LNCAP (cell line): Measurements from ENCODE around the gene PCSK5.

Experiments used
- TF ChIP-seq, protein P1 (sequence below): fragments of 450-650 bp; IDR thresholded peaks from 2 replicates; pipeline ENCODE4 v1.5.1; 2017; ENCODE audit warnings: mild to moderate bottlenecking

PCSK5 gene

DNA sequence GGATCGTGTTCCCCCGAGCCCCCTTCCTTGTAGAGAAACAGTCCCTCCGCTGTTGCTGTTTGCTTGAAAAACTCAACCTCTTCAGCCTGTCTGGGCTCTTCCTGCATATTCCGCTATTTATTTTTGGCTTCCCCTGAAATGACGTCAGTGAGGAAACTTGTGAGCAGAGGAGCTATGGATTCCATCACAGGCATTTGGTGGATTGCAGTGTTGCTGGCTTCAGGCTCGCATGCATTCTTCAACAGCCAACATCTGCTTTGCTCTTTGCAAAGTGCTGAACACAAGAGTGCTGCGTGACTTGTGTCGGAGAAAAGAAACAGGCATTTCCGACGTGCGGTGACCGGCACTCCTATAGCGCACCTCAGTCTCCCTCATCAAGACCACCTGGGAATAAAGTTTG is 271.1 kb downstream of the PCSK5 start:
- TF ChIP-seq, protein P1, sequence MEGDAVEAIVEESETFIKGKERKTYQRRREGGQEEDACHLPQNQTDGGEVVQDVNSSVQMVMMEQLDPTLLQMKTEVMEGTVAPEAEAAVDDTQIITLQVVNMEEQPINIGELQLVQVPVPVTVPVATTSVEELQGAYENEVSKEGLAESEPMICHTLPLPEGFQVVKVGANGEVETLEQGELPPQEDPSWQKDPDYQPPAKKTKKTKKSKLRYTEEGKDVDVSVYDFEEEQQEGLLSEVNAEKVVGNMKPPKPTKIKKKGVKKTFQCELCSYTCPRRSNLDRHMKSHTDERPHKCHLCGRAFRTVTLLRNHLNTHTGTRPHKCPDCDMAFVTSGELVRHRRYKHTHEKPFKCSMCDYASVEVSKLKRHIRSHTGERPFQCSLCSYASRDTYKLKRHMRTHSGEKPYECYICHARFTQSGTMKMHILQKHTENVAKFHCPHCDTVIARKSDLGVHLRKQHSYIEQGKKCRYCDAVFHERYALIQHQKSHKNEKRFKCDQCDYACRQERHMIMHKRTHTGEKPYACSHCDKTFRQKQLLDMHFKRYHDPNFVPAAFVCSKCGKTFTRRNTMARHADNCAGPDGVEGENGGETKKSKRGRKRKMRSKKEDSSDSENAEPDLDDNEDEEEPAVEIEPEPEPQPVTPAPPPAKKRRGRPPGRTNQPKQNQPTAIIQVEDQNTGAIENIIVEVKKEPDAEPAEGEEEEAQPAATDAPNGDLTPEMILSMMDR: no peak

DNA sequence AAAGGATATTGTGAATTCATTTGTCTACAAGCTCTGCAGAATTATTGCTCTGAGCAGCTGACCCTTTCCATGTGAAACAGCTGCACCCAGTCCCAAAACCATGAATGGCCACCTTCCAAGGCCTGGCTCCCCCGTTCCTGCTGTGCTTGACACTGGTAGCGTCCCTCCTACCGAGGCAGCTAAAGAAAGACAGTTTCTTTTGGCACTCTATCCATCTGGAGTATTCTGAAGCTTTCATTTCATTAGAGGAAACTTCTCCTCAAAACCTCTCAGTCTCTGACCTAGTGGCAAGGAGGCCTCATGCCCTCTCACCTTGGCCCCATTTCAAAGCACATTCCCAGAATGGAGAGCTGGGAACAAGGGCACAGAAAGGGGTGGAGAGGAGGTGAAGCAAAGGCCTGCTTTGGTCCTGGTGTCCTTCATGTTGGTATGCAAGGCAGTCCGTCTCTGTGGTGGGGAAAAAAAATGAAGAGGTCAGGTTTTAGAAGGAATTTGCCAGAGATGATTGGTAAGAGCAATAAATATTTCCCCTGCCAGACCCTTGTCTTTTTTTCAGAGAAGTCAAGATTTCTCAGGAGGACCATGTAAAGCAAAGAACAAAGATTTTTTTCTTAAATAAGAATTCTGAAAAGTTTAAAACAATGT is 271.7 kb downstream of the PCSK5 start:
- TF ChIP-seq, protein P1: no peak

DNA sequence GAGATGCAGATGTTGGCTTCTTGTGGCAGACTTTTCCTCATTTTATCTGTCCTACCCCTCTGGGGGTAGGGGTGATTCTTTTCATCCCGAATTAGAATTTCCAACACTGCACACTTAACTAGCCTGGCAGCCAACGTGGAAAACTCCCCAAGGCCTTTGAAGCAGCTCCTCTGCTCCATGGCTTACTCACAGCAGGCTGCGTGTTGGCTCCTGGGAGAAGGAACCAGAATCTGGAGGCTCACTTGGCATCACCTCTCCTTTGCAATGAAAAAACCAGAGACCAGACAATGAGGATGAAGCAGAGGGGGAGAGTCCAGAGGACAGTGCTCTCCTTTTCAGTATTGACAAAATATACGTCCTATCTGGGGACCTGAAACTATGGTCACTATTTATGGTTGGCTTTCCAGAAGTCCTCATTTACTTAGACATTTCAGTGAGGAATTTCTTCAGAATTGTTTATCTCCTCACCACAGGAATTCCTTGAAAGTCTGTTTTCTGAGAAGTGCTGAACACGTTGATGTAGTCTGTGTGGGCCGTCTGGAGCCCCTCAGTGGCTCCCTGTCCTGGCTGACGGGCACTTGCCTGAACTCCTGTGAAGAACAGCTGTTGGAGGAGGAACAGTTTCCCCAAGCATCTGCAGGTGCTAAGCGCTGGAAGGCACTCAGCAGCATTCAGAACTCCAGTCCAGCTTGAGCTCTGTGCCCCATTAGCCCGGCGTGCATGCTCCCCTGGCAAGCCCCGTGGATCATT is 272.5 kb downstream of the PCSK5 start:
- TF ChIP-seq, protein P1: no peak

DNA sequence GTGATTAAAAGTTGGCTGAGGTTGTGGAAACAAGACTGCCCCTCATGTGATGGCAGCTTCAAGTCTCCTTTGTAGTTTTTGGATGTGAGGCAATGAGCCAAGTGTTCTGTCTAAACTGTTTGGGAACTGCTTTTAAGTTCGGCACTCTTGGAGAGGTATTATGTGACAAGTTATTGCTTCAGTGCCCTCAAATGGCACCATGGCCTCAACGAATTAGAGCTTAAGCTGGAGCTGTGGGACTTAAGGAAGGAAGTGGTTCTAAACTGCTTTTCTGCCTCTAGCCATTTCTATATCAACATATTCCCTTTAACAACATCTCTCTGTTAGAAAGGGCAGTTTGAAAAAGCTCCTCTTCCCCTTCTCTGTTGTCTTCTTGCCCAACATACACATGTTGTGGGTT is 276.1 kb downstream of the PCSK5 start:
- TF ChIP-seq, protein P1: no peak

DNA sequence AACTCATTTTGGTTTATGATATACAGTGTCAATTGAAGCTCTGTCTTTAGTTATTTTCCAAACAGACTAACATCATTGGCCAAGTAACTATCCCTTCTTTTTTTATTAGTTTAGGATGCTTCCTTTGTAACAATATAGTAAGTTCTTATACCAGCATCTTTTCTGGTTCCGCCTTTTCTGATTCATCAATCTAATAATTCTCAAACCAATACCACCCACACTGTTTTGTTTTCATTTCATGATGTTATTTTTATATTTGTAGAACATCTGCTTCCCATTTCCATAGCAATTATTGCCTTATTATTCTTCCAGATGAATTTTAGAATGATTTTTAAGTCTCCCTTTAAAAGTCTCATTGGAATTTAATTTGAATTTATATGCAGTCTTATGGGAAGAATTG is 285.7 kb downstream of the PCSK5 start:
- TF ChIP-seq, protein P1: no peak

DNA sequence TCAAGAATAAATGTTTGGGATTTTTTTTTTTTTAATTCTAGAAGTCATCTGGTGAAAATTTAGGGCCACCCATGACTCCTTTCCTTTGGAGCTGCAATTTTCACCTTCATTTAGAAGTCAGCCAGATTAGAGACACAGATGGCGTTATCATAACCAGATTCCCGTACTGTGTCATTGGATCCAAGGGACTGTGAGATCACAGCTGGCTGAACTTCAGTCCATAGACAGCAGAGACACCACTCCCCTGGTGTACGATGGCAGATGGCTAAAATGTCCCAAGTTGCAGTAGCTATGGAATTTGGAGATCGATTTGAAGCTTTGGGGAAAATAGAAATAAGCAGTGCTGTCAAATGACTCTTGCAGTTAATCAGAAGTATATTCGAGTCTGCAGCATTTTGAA is 287.5 kb downstream of the PCSK5 start:
- TF ChIP-seq, protein P1: no peak

DNA sequence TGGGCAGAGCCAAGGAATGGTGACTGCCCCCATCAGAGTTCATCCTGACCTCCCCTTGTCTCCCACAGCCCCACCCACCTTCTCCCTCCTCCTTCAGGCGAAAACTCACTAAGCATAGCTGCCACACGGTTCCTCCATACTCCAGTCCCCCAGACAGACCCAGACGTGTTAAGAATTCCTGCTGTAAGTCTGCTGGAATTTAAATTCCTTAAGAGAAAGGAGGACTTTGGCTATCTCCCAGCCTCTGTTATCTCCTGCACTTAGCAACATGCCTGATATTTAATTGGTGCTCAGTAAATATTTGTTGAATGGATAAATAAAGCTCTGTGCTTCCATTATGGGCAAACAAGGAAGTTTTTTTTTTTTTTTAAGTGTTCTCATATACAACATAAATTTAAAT is 290.1 kb downstream of the PCSK5 start:
- TF ChIP-seq, protein P1: no peak
